OCI-LY1 (cell line): ENCODE measurements around the gene ELAVL4.

Experiments
- H2AFZ ChIP-seq: fragments of 200-600 bp; sonication (generic), shearing (Covaris generic); 2 replicates; pipeline ENCODE4 v1.6.0; 2014; ENCODE audit warnings: antibody characterized with exemption, mild to moderate bottlenecking, low read length
- H3F3A ChIP-seq: fragments of 200-600 bp; sonication (generic), shearing (Covaris generic); 2 replicates; pipeline ENCODE4 v1.6.0; 2014; ENCODE audit warnings: mild to moderate bottlenecking, antibody characterized with exemption, low read length, moderate library complexity; ENCODE audit not compliant: insufficient read depth
- H3K27ac ChIP-seq: fragments of 200-600 bp; sonication (generic); 2 replicates; pipeline ENCODE4 v1.5.1; 2014; ENCODE audit warnings: low read length, mixed run types, mild to moderate bottlenecking, low read depth; ENCODE audit not compliant: poor library complexity, severe bottlenecking
- H3K27me3 ChIP-seq: fragments of 200-600 bp; sonication (generic); 2 replicates; pipeline ENCODE4 v1.6.0; 2014; ENCODE audit warnings: antibody characterized with exemption, mild to moderate bottlenecking, low read length, moderate library complexity; ENCODE audit not compliant: insufficient read depth
- H3K36me3 ChIP-seq: fragments of 200-600 bp; sonication (generic); 2 replicates; pipeline ENCODE4 v1.6.1; 2014; ENCODE audit warnings: mild to moderate bottlenecking, antibody characterized with exemption, low read length, moderate library complexity, mixed read lengths; ENCODE audit not compliant: insufficient read depth
- H3K4me1 ChIP-seq: fragments of 200-600 bp; sonication (generic); 2 replicates; pipeline ENCODE4 v1.5.1; 2014; ENCODE audit warnings: mild to moderate bottlenecking, low read length, moderate library complexity; ENCODE audit not compliant: insufficient read depth, severe bottlenecking
- H3K4me2 ChIP-seq: fragments of 200-600 bp; sonication (generic), shearing (Covaris generic); 2 replicates; pipeline ENCODE4 v1.6.1; 2014; ENCODE audit warnings: low read length
- H3K4me3 ChIP-seq: fragments of 200-600 bp; sonication (generic); 2 replicates; pipeline ENCODE4 v1.5.1; 2014; ENCODE audit warnings: low read length, low read depth, mild to moderate bottlenecking, mixed read lengths; ENCODE audit not compliant: poor library complexity, severe bottlenecking
- H3K79me2 ChIP-seq: fragments of 200-600 bp; shearing (Covaris generic); 2 replicates; pipeline ENCODE4 v1.6.1; 2016; ENCODE audit warnings: mixed run types, low read length, mixed read lengths; ENCODE audit not compliant: insufficient read depth
- H3K9ac ChIP-seq: fragments of 200-600 bp; sonication (generic), shearing (Covaris generic); 2 replicates; pipeline ENCODE4 v1.6.1; 2014; ENCODE audit warnings: mild to moderate bottlenecking, low read length, mixed read lengths
- H3K9me2 ChIP-seq: fragments of 200-600 bp; sonication (generic), shearing (Covaris generic); 2 replicates; pipeline ENCODE4 v1.6.1; 2014; ENCODE audit warnings: low read depth, mild to moderate bottlenecking, low read length, mixed read lengths
- H3K9me3 ChIP-seq: fragments of 200-600 bp; shearing (Covaris generic); 2 replicates; pipeline ENCODE4 v1.6.1; 2014; ENCODE audit warnings: low read length, mixed read lengths
- H4K20me1 ChIP-seq: fragments of 200-600 bp; sonication (generic), shearing (Covaris generic); 2 replicates; pipeline ENCODE4 v1.6.0; 2016; ENCODE audit warnings: mild to moderate bottlenecking, low read length; ENCODE audit not compliant: insufficient read depth
- EZH2 ChIP-seq: fragments of 200-600 bp; sonication (generic), shearing (Covaris generic); IDR thresholded peaks from 2 replicates; pipeline ENCODE4 v1.8.0; 2017; ENCODE audit warnings: borderline replicate concordance, mixed run types, mild to moderate bottlenecking, antibody characterized with exemption, low read length, moderate library complexity, mixed read lengths
- TF ChIP-seq, protein P1 (sequence below): fragments of 200-600 bp; sonication (generic), shearing (Covaris generic); IDR thresholded peaks from 2 replicates; pipeline ENCODE4 v1.5.1; 2017; ENCODE audit warnings: mild to moderate bottlenecking, antibody characterized with exemption, low read length, moderate library complexity, mixed read lengths

Gene ELAVL4

GRCh38 chr1:50251702-50252101, 143.0 kb downstream of the ELAVL4 start:
- no peaks in the 10 kb centered on the region for H3K9me2 ChIP-seq
- H3F3A ChIP-seq = no peaks in the 10 kb centered on the region
- H3K4me2 ChIP-seq = peak overlapping the region; percentile 46
- H3K36me3 ChIP-seq = no peaks in the 10 kb centered on the region
- peak overlapping the region; percentile 73 for H3K27ac ChIP-seq
- 0 out of 2 replicates have a peak overlapping the region, but pooled peaks have one; percentile 4 for H2AFZ ChIP-seq
- H4K20me1 ChIP-seq = no peaks in the 10 kb centered on the region
- no peaks in the 10 kb centered on the region for H3K79me2 ChIP-seq
- H3K4me3 ChIP-seq = peak overlapping the region; percentile 29
- H3K27me3 ChIP-seq = no peaks in the 10 kb centered on the region
- H3K9ac ChIP-seq = peak overlapping the region; percentile 20; the same call in 1 of the 2 replicates
- TF ChIP-seq, protein P1, sequence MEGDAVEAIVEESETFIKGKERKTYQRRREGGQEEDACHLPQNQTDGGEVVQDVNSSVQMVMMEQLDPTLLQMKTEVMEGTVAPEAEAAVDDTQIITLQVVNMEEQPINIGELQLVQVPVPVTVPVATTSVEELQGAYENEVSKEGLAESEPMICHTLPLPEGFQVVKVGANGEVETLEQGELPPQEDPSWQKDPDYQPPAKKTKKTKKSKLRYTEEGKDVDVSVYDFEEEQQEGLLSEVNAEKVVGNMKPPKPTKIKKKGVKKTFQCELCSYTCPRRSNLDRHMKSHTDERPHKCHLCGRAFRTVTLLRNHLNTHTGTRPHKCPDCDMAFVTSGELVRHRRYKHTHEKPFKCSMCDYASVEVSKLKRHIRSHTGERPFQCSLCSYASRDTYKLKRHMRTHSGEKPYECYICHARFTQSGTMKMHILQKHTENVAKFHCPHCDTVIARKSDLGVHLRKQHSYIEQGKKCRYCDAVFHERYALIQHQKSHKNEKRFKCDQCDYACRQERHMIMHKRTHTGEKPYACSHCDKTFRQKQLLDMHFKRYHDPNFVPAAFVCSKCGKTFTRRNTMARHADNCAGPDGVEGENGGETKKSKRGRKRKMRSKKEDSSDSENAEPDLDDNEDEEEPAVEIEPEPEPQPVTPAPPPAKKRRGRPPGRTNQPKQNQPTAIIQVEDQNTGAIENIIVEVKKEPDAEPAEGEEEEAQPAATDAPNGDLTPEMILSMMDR = no peak
- TF ChIP-seq EZH2 = no peak
- H3K9me3 ChIP-seq = no peaks in the 10 kb centered on the region
- peaks cover 34% of the 10 kb centered on the region for H3K4me1 ChIP-seq

GRCh38 chr1:50252196-50252595, 143.5 kb downstream of the ELAVL4 start:
- Histone ChIP-seq H3K4me2 (peak overlapping the region; percentile 46; the same call in 1 of the 2 replicates), H2AFZ (no peak overlapping the region), H3K27me3 (no peaks in the 10 kb centered on the region), H3K4me1 (peaks cover 34% of the 10 kb centered on the region), H3K4me3 (peak overlapping the region; percentile 29), H3K27ac (peak overlapping the region; percentile 73), H3K9me2 (no peaks in the 10 kb centered on the region), H3K36me3 (no peaks in the 10 kb centered on the region), H3K9ac (no peak overlapping the region), H3K79me2 (no peaks in the 10 kb centered on the region), H3F3A (no peaks in the 10 kb centered on the region), H3K9me3 (no peaks in the 10 kb centered on the region), H4K20me1 (no peaks in the 10 kb centered on the region)
- no peak for TF ChIP-seq EZH2
- TF ChIP-seq, protein P1 = no peak
